Keratinocyte (primary cell): ENCODE measurements around the gene PLPPR1. TPM values are rescaled to one million over a fixed set of nuclear protein-coding genes. Genes with fewer than 3 reads are reported as not detected.

Experiments used
- DNase-seq: peaks from one replicate; pipeline ENCODE4 v3.0.0-alpha.2; 2011; ENCODE audit warnings: low read depth, missing footprints, low spot score
- FAIRE-seq: peaks from 2 replicates; lab custom pipeline; 2011; peaks lifted over from hg19 to GRCh38; lab: Jason Lieb, UNC
- H2AFZ ChIP-seq: 2 replicates; pipeline ENCODE4 v1.6.0; 2012; ENCODE audit warnings: low read length, control low read depth, inconsistent platforms; ENCODE audit not compliant: control insufficient read depth
- H3K27ac ChIP-seq: 2 replicates; pipeline ENCODE4 v1.5.1; 2011; ENCODE audit warnings: low read length; ENCODE audit not compliant: control insufficient read depth, insufficient read depth
- H3K27me3 ChIP-seq: 3 replicates; pipeline ENCODE4 v1.6.0; 2011; ENCODE audit warnings: low read length; ENCODE audit not compliant: control insufficient read depth, insufficient read depth; ENCODE audit errors: extremely low read depth
- H3K36me3 ChIP-seq, 2 experiments: 2 replicates in 1 of 2; 3 replicates in 1 of 2; pipeline ENCODE4 v1.5.1; 2011; ENCODE audit warnings: low read length in 2 of 2, mild to moderate bottlenecking in 1 of 2; ENCODE audit not compliant: control insufficient read depth in 2 of 2, insufficient read depth in 2 of 2; ENCODE audit errors: extremely low read depth in 1 of 2
- H3K4me1 ChIP-seq: 3 replicates; pipeline ENCODE4 v1.5.1; 2011; ENCODE audit warnings: low read length; ENCODE audit not compliant: control insufficient read depth, insufficient read depth; ENCODE audit errors: extremely low read depth
- H3K4me2 ChIP-seq: 3 replicates; pipeline ENCODE4 v1.6.0; 2011; ENCODE audit warnings: low read depth, low read length; ENCODE audit not compliant: control insufficient read depth, insufficient read depth; ENCODE audit errors: extremely low read depth
- H3K4me3 ChIP-seq, 3 experiments: fragments of 200-600 bp in 1 of 3; sonication (generic) in 1 of 3; 2 replicates in 2 of 3; 3 replicates in 1 of 3; pipeline ENCODE4 v1.5.1; 2011 to 2016; ENCODE audit warnings: low read length in 3 of 3, mild to moderate bottlenecking in 3 of 3, control low read depth in 2 of 3, inconsistent platforms in 1 of 3, low read depth in 1 of 3, mixed read lengths in 1 of 3, mixed run types in 1 of 3, moderate library complexity in 1 of 3; ENCODE audit not compliant: control insufficient read depth in 2 of 3, insufficient read depth in 2 of 3; ENCODE audit errors: extremely low read depth in 1 of 3
- H3K79me2 ChIP-seq: 2 replicates; pipeline ENCODE4 v1.6.0; 2012; ENCODE audit warnings: low read length; ENCODE audit not compliant: control insufficient read depth, insufficient read depth
- H3K9ac ChIP-seq: 3 replicates; pipeline ENCODE4 v1.6.0; 2011; ENCODE audit warnings: low read length; ENCODE audit not compliant: control insufficient read depth, insufficient read depth; ENCODE audit errors: extremely low read depth
- H3K9me1 ChIP-seq: 3 replicates; pipeline ENCODE4 v1.6.0; 2011; ENCODE audit warnings: low read length; ENCODE audit not compliant: control insufficient read depth, insufficient read depth; ENCODE audit errors: extremely low read depth
- H3K9me3 ChIP-seq: 2 replicates; pipeline ENCODE4 v1.5.1; 2012; ENCODE audit warnings: low read depth, low read length; ENCODE audit not compliant: control insufficient read depth
- H4K20me1 ChIP-seq: 3 replicates; pipeline ENCODE4 v1.6.0; 2011; ENCODE audit warnings: low read length; ENCODE audit not compliant: control insufficient read depth, insufficient read depth; ENCODE audit errors: extremely low read depth
- CTCF ChIP-seq, 3 experiments: IDR thresholded peaks in 1 of 3; conservative IDR thresholded peaks in 1 of 3; optimal IDR thresholded peaks in 1 of 3; 2 replicates in 2 of 3; 3 replicates in 1 of 3; pipeline versions ENCODE3 to v1.5.1; 2011; ENCODE audit warnings: low read length in 3 of 3, mild to moderate bottlenecking in 3 of 3, moderate library complexity in 2 of 3, control low read depth in 1 of 3, inconsistent platforms in 1 of 3; ENCODE audit not compliant: insufficient read depth in 2 of 3; ENCODE audit errors: extremely low read depth in 1 of 3
- EZH2 ChIP-seq: IDR thresholded peaks from one replicate; pipeline ENCODE4 v1.6.1; 2012; ENCODE audit warnings: inconsistent platforms, mild to moderate bottlenecking, low read length, moderate library complexity
- dilution Hi-C: fragments of 300-500 bp; cut with MboI; formaldehyde crosslinking; loops from one replicate; pipeline ENCODE4 v1.7.0; 2020; ENCODE audit warnings: low sequenced_read_pairs; ENCODE audit not compliant: extremely low pct_ligation_motif_present
- polyA plus RNA-seq, 5 experiments: library from polyadenylated mRNA; depleted of rRNA in 3 of 5; stranded (reverse) in 3 of 5; stranded (forward) in 1 of 5; unstranded in 1 of 5; fragments of >200 nt; gene quantifications; 1 replicate in 1 of 5; 2 replicates in 3 of 5; 3 replicates in 1 of 5; pipeline versions ENCODE4 v1.2.1 to v1.2.3, GENCODE V29; 2011 to 2012; ENCODE audit warnings: missing spikeins in 2 of 5, low read depth in 1 of 5, low replicate concordance in 1 of 5

The PLPPR1 gene
- polyA plus RNA-seq, 1 donor (not counting 4 experiments of a cell fraction or from before 2014, with no cell fraction given) = not detected

GRCh38 chr9:101270302-101270701 lies 241.8 kb downstream of the PLPPR1 start:
- Histone ChIP-seq H3K9me3 (no peaks in the 10 kb centered on the region), H3K27me3 (no peaks in the 10 kb centered on the region), H2AFZ (no peak overlapping the region), H3K36me3 (no peaks in the 10 kb centered on the region), H3K4me3 (no peak overlapping the region), H3K9me1 (no peaks in the 10 kb centered on the region), H4K20me1 (no peaks in the 10 kb centered on the region), H3K4me1 (no peaks in the 10 kb centered on the region), H3K27ac (no peak overlapping the region), H3K9ac (no peak overlapping the region), H3K4me2 (no peak overlapping the region), H3K79me2 (no peaks in the 10 kb centered on the region)
- FAIRE-seq (no peak), DNase-seq (no peak)
- dilution Hi-C loops = no loop called here
- TF ChIP-seq EZH2 (no peak), CTCF (optimal IDR thresholded peaks at IDR 0.05 in 1 of 3, IDR thresholded peaks at IDR 0.05 in 1 of 3, conservative IDR thresholded peaks at IDR 0.05 in 1 of 3; ENCODE audit: extremely low read depth in 1 of 3, insufficient read depth in 2 of 3, low read length in 3 of 3) (no peak)

- FAIRE-seq (no peak), DNase-seq (no peak)
- TF ChIP-seq EZH2 (no peak), CTCF (optimal IDR thresholded peaks at IDR 0.05 in 1 of 3, IDR thresholded peaks at IDR 0.05 in 1 of 3, conservative IDR thresholded peaks at IDR 0.05 in 1 of 3; ENCODE audit: extremely low read depth in 1 of 3, insufficient read depth in 2 of 3, low read length in 3 of 3) (no peak)
- Histone ChIP-seq H3K4me1 (no peaks in the 10 kb centered on the region), H3K4me2 (no peak overlapping the region), H3K27ac (no peak overlapping the region), H3K27me3 (no peaks in the 10 kb centered on the region), H3K9ac (no peak overlapping the region), H2AFZ (no peak overlapping the region), H3K36me3 (no peaks in the 10 kb centered on the region), H4K20me1 (no peaks in the 10 kb centered on the region), H3K9me3 (no peaks in the 10 kb centered on the region), H3K9me1 (no peaks in the 10 kb centered on the region), H3K4me3 (no peak overlapping the region), H3K79me2 (no peaks in the 10 kb centered on the region)
- dilution Hi-C loops = no loop called here
These were observed 242.6 kb downstream of the PLPPR1 start for GRCh38 chr9:101271102-101271501.
